Measurements from ENCODE around the gene TTC7B.

TTC7B gene

GRCh38 chr14:90747909-90748308, 68.3 kb downstream of the TTC7B start:
- TF ChIP-seq, protein P1, sequence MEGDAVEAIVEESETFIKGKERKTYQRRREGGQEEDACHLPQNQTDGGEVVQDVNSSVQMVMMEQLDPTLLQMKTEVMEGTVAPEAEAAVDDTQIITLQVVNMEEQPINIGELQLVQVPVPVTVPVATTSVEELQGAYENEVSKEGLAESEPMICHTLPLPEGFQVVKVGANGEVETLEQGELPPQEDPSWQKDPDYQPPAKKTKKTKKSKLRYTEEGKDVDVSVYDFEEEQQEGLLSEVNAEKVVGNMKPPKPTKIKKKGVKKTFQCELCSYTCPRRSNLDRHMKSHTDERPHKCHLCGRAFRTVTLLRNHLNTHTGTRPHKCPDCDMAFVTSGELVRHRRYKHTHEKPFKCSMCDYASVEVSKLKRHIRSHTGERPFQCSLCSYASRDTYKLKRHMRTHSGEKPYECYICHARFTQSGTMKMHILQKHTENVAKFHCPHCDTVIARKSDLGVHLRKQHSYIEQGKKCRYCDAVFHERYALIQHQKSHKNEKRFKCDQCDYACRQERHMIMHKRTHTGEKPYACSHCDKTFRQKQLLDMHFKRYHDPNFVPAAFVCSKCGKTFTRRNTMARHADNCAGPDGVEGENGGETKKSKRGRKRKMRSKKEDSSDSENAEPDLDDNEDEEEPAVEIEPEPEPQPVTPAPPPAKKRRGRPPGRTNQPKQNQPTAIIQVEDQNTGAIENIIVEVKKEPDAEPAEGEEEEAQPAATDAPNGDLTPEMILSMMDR (IDR thresholded peaks at IDR 0.05; ENCODE audit: insufficient read depth, low read length, missing control alignments), result no peak
- POLR2A ChIA-PET, result no interaction called here
- DNase-seq (ENCODE audit: low read depth, low spot score), result no peak
- H3K4me3 ChIP-seq (ENCODE audit: low read depth, low read length), result no peak overlapping the region
- CTCF ChIA-PET, result interaction anchor here (3.6 to 4.8 kb wide), 2 partner anchors 11 kb away, joined by 27 to 36 read pairs; no protein-coding TSS in a partner anchor

- TF ChIP-seq, protein P1 (IDR thresholded peaks at IDR 0.05; ENCODE audit: insufficient read depth, low read length, missing control alignments), result no peak
- DNase-seq (ENCODE audit: low read depth, low spot score), result no peak
- no peak overlapping the region for H3K4me3 ChIP-seq (ENCODE audit: low read depth, low read length)
- ChIA-PET POLR2A (interaction anchor here (0.6 kb wide), 1 partner anchor 10 kb away, joined by 3 read pairs; no protein-coding TSS in a partner anchor), CTCF (interaction anchor here (1.4 to 4.8 kb wide), 4 partner anchors 10 to 72 kb away, joined by 3 to 36 read pairs (median 4); no protein-coding TSS in a partner anchor)
Measured at GRCh38 chr14:90743826-90744225, 72.4 kb downstream of the TTC7B start.

DNA sequence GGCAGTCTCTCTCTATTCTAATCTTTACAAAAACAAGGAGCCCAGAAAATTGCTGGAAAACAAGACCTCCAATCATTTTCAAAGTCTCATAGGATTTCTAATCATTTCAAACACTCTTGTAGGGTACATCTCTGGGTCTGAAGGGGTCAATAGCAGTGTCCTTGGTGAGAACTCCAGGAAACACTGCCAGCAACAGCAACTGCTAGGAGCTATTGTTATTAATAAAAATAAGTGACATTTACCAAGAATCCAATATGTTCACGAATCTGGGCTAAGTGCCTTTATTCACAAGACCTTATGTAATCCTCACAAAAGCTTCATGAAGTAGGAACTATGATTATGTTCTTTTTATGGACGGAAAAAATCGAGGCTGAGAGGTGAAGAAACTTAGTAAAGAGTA, 72.8 kb downstream of the TTC7B start:
- no peak overlapping the region for H3K4me3 ChIP-seq (ENCODE audit: low read depth, low read length)
- ChIA-PET CTCF (interaction anchor here (1.7 to 4.8 kb wide), 3 partner anchors 10 to 72 kb away, joined by 4 to 36 read pairs (median 5); no protein-coding TSS in a partner anchor), POLR2A (no interaction called here)
- TF ChIP-seq, protein P1 (IDR thresholded peaks at IDR 0.05; ENCODE audit: insufficient read depth, low read length, missing control alignments), result no peak
- DNase-seq (ENCODE audit: low read depth, low spot score), result no peak

DNA sequence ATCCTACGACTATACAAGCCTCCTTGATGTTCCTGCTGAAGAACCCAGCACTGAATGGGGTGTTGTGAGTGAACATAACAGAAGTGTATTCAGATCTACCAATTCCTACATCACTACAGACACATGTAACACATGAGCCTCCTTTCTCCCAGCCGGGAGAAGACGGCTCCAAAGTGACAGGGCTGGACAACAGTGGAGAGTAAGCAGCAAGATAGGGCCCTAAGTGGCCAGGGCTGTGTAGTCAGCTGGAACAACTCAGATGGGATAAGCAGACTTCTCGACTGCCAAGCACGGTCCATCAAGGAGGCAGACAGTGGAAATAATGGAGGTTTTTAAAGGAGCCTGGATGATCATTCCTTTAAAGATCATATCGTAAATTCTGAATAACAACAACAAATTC, 73.5 kb downstream of the TTC7B start:
- no peak for DNase-seq (ENCODE audit: low read depth, low spot score)
- TF ChIP-seq, protein P1 (IDR thresholded peaks at IDR 0.05; ENCODE audit: insufficient read depth, low read length, missing control alignments), result no peak
- ChIA-PET POLR2A (no interaction called here), CTCF (no interaction called here)
- H3K4me3 ChIP-seq (ENCODE audit: low read depth, low read length), result no peak overlapping the region

- TF ChIP-seq, protein P1 (IDR thresholded peaks at IDR 0.05; ENCODE audit: insufficient read depth, low read length, missing control alignments), result no peak
- no peak overlapping the region for H3K4me3 ChIP-seq (ENCODE audit: low read depth, low read length)
- ChIA-PET CTCF (interaction anchor here (0.5 kb wide), 1 partner anchor 29 kb away, joined by 3 read pairs; no protein-coding TSS in a partner anchor), POLR2A (no interaction called here)
- no peak for DNase-seq (ENCODE audit: low read depth, low spot score)
Measured at GRCh38 chr14:90742252-90742651, 74.0 kb downstream of the TTC7B start.

GRCh38 chr14:90741682-90741946, 74.6 kb downstream of the TTC7B start:
- TF ChIP-seq, protein P1 (IDR thresholded peaks at IDR 0.05; ENCODE audit: insufficient read depth, low read length, missing control alignments), result no peak
- H3K4me3 ChIP-seq (ENCODE audit: low read depth, low read length), result no peak overlapping the region
- no peak for DNase-seq (ENCODE audit: low read depth, low spot score)
- ChIA-PET POLR2A (no interaction called here), CTCF (no interaction called here)
